Gastrocnemius medialis (tissue), 4 donors: ENCODE results near the gene SEC16A.

Experiments
- POLR2A ChIP-seq, 2 donors: fragments of 450-650 bp; IDR thresholded peaks; one replicate each; pipeline ENCODE4 v1.6.1; 2017; ENCODE audit warnings: antibody characterized with exemption in 2 of 2, mild to moderate bottlenecking in 2 of 2, moderate library complexity in 2 of 2
- TF ChIP-seq, protein P1 (sequence below), 5 experiments: fragments of 450-650 bp in 3 of 5; fragments of 200-600 bp in 2 of 5; sonication (generic) in 2 of 5; IDR thresholded peaks in 4 of 5; conservative IDR thresholded peaks in 1 of 5; 1 replicate in 4 of 5; 2 replicates in 1 of 5; pipeline ENCODE4 v1.5.1; 2016 to 2019; ENCODE audit warnings: antibody characterized with exemption in 5 of 5, mild to moderate bottlenecking in 3 of 5, moderate library complexity in 3 of 5

GRCh38 chr9:136456258-136456657 lies 26.6 kb downstream of the SEC16A start:
- TF ChIP-seq, protein P1, sequence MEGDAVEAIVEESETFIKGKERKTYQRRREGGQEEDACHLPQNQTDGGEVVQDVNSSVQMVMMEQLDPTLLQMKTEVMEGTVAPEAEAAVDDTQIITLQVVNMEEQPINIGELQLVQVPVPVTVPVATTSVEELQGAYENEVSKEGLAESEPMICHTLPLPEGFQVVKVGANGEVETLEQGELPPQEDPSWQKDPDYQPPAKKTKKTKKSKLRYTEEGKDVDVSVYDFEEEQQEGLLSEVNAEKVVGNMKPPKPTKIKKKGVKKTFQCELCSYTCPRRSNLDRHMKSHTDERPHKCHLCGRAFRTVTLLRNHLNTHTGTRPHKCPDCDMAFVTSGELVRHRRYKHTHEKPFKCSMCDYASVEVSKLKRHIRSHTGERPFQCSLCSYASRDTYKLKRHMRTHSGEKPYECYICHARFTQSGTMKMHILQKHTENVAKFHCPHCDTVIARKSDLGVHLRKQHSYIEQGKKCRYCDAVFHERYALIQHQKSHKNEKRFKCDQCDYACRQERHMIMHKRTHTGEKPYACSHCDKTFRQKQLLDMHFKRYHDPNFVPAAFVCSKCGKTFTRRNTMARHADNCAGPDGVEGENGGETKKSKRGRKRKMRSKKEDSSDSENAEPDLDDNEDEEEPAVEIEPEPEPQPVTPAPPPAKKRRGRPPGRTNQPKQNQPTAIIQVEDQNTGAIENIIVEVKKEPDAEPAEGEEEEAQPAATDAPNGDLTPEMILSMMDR (IDR thresholded peaks at IDR 0.05 in 4 of 5, conservative IDR thresholded peaks at IDR 0.05 in 1 of 5) = no peak
- no peak for TF ChIP-seq POLR2A (IDR thresholded peaks at IDR 0.05)
